NT2/D1 (cell line): ENCODE results near the gene SNRPA.

Experiments used
- DNase-seq: peaks from one replicate; pipeline ENCODE4 v3.0.0-alpha.2; 2011; ENCODE audit warnings: low read depth, low spot score
- H3K27me3 ChIP-seq: 2 replicates; pipeline ENCODE4 v1.6.0; 2011; ENCODE audit warnings: mild to moderate bottlenecking; ENCODE audit not compliant: insufficient read length, insufficient read depth
- H3K36me3 ChIP-seq: 2 replicates; pipeline ENCODE4 v1.6.1; 2011; ENCODE audit warnings: mild to moderate bottlenecking, low read length, mixed read lengths; ENCODE audit not compliant: insufficient read depth, insufficient read length
- H3K4me1 ChIP-seq: 2 replicates; pipeline ENCODE4 v1.5.1; 2011; ENCODE audit not compliant: insufficient read depth, insufficient read length
- H3K4me3 ChIP-seq: 2 replicates; pipeline ENCODE4 v1.5.1; 2011; ENCODE audit warnings: low read depth; ENCODE audit not compliant: insufficient read length
- H3K9ac ChIP-seq: 2 replicates; pipeline ENCODE4 v1.6.0; 2011; ENCODE audit warnings: low read depth; ENCODE audit not compliant: insufficient read length
- H3K9me3 ChIP-seq: 2 replicates; pipeline ENCODE4 v1.5.1; 2011; ENCODE audit warnings: mild to moderate bottlenecking, low read length; ENCODE audit not compliant: insufficient read depth
- SUZ12 ChIP-seq: IDR thresholded peaks from 2 replicates; pipeline ENCODE4 v1.6.1; 2011; ENCODE audit not compliant: insufficient read length, insufficient read depth; ENCODE audit errors: extremely low read depth
- YY1 ChIP-seq: IDR thresholded peaks from 2 replicates; pipeline ENCODE4 v1.6.1; 2011; ENCODE audit not compliant: insufficient read length, insufficient read depth
- ZNF274 ChIP-seq: IDR thresholded peaks from 2 replicates; pipeline ENCODE4 v1.6.1; 2011; ENCODE audit warnings: mild to moderate bottlenecking, low read depth, low read length

The SNRPA gene

GRCh38 chr19:40705950-40706619 lies 44.9 kb upstream of the SNRPA start:
- H3K27me3 ChIP-seq = no peaks in the 10 kb centered on the region
- H3K4me1 ChIP-seq = peaks cover 7% of the 10 kb centered on the region
- peaks cover 51% of the 10 kb centered on the region for H3K36me3 ChIP-seq
- DNase-seq = no peak
- no peaks in the 10 kb centered on the region for H3K9me3 ChIP-seq
- TF ChIP-seq YY1 = no peak
- no peak for TF ChIP-seq ZNF274
- TF ChIP-seq SUZ12 = no peak
- H3K9ac ChIP-seq = no peak overlapping the region
- H3K4me3 ChIP-seq = no peak overlapping the region

GRCh38 chr19:40707615-40708014 lies 43.4 kb upstream of the SNRPA start:
- peaks cover 40% of the 10 kb centered on the region for H3K36me3 ChIP-seq
- H3K9me3 ChIP-seq = no peaks in the 10 kb centered on the region
- TF ChIP-seq SUZ12 (no peak), YY1 (no peak), ZNF274 (no peak)

GRCh38 chr19:40709817-40710216 lies 41.2 kb upstream of the SNRPA start:
- H3K9me3 ChIP-seq = no peaks in the 10 kb centered on the region
- TF ChIP-seq ZNF274 = no peak
- no peak for TF ChIP-seq YY1
- no peak for TF ChIP-seq SUZ12
- no peak for DNase-seq
- peaks cover 33% of the 10 kb centered on the region for H3K36me3 ChIP-seq
- no peaks in the 10 kb centered on the region for H3K27me3 ChIP-seq
- no peak overlapping the region for H3K4me3 ChIP-seq
- H3K9ac ChIP-seq = no peak overlapping the region
- no peaks in the 10 kb centered on the region for H3K4me1 ChIP-seq

More at GRCh38 chr19:40707615-40708014, 43.4 kb upstream of the SNRPA start:
- H3K4me1 ChIP-seq = peaks cover 7% of the 10 kb centered on the region
- no peaks in the 10 kb centered on the region for H3K27me3 ChIP-seq
- no peak for DNase-seq
- H3K4me3 ChIP-seq = no peak overlapping the region
- H3K9ac ChIP-seq = no peak overlapping the region

DNA sequence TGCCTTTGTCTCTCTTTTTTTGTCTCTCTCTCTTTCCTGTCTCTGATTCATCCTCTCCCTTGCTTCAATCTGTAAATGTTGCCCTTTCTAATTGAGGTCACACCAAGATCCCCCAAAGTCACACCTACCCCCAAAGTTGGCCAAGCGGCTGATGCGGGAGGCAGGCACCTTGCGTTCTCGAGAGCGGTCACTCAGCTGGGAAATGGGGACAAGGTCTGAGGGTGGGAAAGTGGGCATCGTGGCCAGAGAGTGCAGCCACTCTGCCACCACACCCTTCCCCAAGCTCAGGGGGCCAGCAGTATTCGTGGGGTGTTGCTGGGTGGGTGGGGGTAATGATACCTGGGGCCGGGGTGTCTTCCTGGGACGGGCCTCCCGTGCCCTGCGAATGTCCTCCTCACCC lies 37.1 kb upstream of the SNRPA start:
- peaks cover 2% of the 10 kb centered on the region for H3K4me1 ChIP-seq
- no peak overlapping the region for H3K4me3 ChIP-seq
- no peak for DNase-seq
- no peaks in the 10 kb centered on the region for H3K9me3 ChIP-seq
- H3K36me3 ChIP-seq = peaks cover 21% of the 10 kb centered on the region
- no peaks in the 10 kb centered on the region for H3K27me3 ChIP-seq
- TF ChIP-seq SUZ12 (no peak), YY1 (no peak), ZNF274 (no peak)
- H3K9ac ChIP-seq = no peak overlapping the region

GRCh38 chr19:40714441-40715299 lies 36.3 kb upstream of the SNRPA start:
- TF ChIP-seq ZNF274 (no peak), SUZ12 (no peak), YY1 (no peak)
- Histone ChIP-seq H3K27me3 (no peaks in the 10 kb centered on the region), H3K4me1 (peaks cover 2% of the 10 kb centered on the region), H3K9ac (peak overlapping the region; percentile 89), H3K9me3 (no peaks in the 10 kb centered on the region), H3K4me3 (peak overlapping the region; percentile 87), H3K36me3 (peaks cover 16% of the 10 kb centered on the region)
- peak; percentile 68 for DNase-seq

DNA sequence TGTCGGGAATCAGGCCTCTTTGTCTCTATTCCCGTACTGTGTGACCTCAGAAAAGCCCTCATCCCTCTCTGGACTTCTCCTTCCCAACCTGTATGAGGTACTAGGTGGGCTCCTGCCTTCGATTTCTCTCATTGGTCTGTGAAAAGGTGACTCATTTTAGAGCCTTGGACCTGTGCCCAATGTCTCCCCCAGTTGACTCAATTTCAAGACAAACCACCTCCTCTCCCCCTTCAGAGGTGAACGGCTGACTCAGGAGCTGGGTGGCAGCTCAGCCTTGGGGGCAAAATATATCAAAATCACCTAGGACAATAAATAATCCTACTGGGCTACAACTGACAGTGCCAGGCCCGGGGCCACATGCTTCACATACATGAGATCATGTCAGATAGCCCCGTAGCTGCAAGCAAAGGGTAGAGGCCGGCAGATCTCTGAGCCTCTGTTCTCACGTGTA lies 34.9 kb upstream of the SNRPA start:
- Histone ChIP-seq H3K4me1 (peaks cover 2% of the 10 kb centered on the region), H3K4me3 (peak overlapping the region; percentile 87), H3K36me3 (peaks cover 9% of the 10 kb centered on the region), H3K27me3 (no peaks in the 10 kb centered on the region), H3K9me3 (no peaks in the 10 kb centered on the region), H3K9ac (peak overlapping the region; percentile 89)
- TF ChIP-seq SUZ12 (no peak), YY1 (no peak), ZNF274 (no peak)
- DNase-seq = no peak
